Astrocyte (in vitro differentiated cells and primary cell): ENCODE measurements around the gene MOV10. TPM values are rescaled to one million over a fixed set of nuclear protein-coding genes. Genes with fewer than 3 reads are reported as not detected.

Experiments
- DNase-seq: peaks from one replicate; pipeline ENCODE4 v3.0.0-alpha.2; 2010; ENCODE audit warnings: low read depth
- FAIRE-seq: peaks from 2 replicates; lab custom pipeline; 2011; peaks lifted over from hg19 to GRCh38; lab: Jason Lieb, UNC
- H2AFZ ChIP-seq: 2 replicates; pipeline ENCODE4 v1.6.0; 2012; ENCODE audit warnings: low read depth, low read length, inconsistent platforms
- H3K27ac ChIP-seq: 2 replicates; pipeline ENCODE4 v1.5.1; 2011; ENCODE audit warnings: low read depth, low read length, inconsistent platforms
- H3K27me3 ChIP-seq: 2 replicates; pipeline ENCODE4 v1.6.0; 2011; ENCODE audit warnings: low read length, inconsistent platforms; ENCODE audit not compliant: insufficient read depth
- H3K36me3 ChIP-seq: 2 replicates; pipeline ENCODE4 v1.5.1; 2011; ENCODE audit warnings: low read length, inconsistent platforms; ENCODE audit not compliant: insufficient read depth
- H3K4me1 ChIP-seq: 2 replicates; pipeline ENCODE4 v1.5.1; 2011; ENCODE audit warnings: low read length, inconsistent platforms; ENCODE audit not compliant: insufficient read depth
- H3K4me2 ChIP-seq: 2 replicates; pipeline ENCODE4 v1.6.0; 2012; ENCODE audit warnings: low read length, inconsistent platforms
- H3K4me3 ChIP-seq: 2 replicates; pipeline ENCODE4 v1.5.1; 2011; ENCODE audit warnings: low read depth, mild to moderate bottlenecking, low read length, inconsistent platforms; ENCODE audit not compliant: insufficient read depth
- H3K79me2 ChIP-seq: 2 replicates; pipeline ENCODE4 v1.6.0; 2012; ENCODE audit warnings: mild to moderate bottlenecking, low read length, inconsistent platforms; ENCODE audit not compliant: insufficient read depth
- H3K9ac ChIP-seq: 2 replicates; pipeline ENCODE4 v1.6.0; 2012; ENCODE audit warnings: mild to moderate bottlenecking, low read length, inconsistent platforms
- H3K9me3 ChIP-seq: 2 replicates; pipeline ENCODE4 v1.5.1; 2012; ENCODE audit warnings: low read depth, mild to moderate bottlenecking, low read length, inconsistent platforms; ENCODE audit not compliant: insufficient read depth
- H4K20me1 ChIP-seq: 2 replicates; pipeline ENCODE4 v1.6.0; 2012; ENCODE audit warnings: low read length, inconsistent platforms; ENCODE audit not compliant: insufficient read depth
- H3K27ac Mint-ChIP-seq: one replicate; pipeline ENCODE4 v1.8.0; 2021; ENCODE audit warnings: mild to moderate bottlenecking, mixed read lengths; ENCODE audit not compliant: unreplicated experiment
- H3K27me3 Mint-ChIP-seq: one replicate; pipeline ENCODE4 v1.8.0; 2021; ENCODE audit warnings: low read depth, mixed read lengths; ENCODE audit not compliant: unreplicated experiment
- H3K36me3 Mint-ChIP-seq: one replicate; pipeline ENCODE4 v1.8.0; 2021; ENCODE audit warnings: low read depth, mixed read lengths; ENCODE audit not compliant: unreplicated experiment
- H3K4me1 Mint-ChIP-seq: one replicate; pipeline ENCODE4 v1.8.0; 2021; ENCODE audit warnings: low read depth, mixed read lengths; ENCODE audit not compliant: unreplicated experiment
- H3K4me3 Mint-ChIP-seq: one replicate; pipeline ENCODE4 v1.8.0; 2021; ENCODE audit warnings: mild to moderate bottlenecking, moderate library complexity, mixed read lengths; ENCODE audit not compliant: unreplicated experiment
- H3K9me3 Mint-ChIP-seq: one replicate; pipeline ENCODE4 v1.8.0; 2021; ENCODE audit warnings: mild to moderate bottlenecking, mixed read lengths; ENCODE audit not compliant: unreplicated experiment
- CTCF ChIP-seq: IDR thresholded peaks from 2 replicates; pipeline ENCODE4 v1.5.1; 2011; ENCODE audit warnings: low read depth, mild to moderate bottlenecking, inconsistent platforms, low read length, moderate library complexity; ENCODE audit not compliant: insufficient read depth
- EZH2 ChIP-seq: IDR thresholded peaks from 2 replicates; pipeline ENCODE4 v1.6.1; 2012; ENCODE audit warnings: mild to moderate bottlenecking, low read length, inconsistent platforms; ENCODE audit not compliant: insufficient read depth
- total RNA-seq: library from RNA; stranded (reverse); gene quantifications from 2 replicates; pipeline ENCODE4 v1.2.1, GENCODE V29; 2021

MOV10 gene
- total RNA-seq, 1 donor from 2014 or later = 121 TPM

DNA sequence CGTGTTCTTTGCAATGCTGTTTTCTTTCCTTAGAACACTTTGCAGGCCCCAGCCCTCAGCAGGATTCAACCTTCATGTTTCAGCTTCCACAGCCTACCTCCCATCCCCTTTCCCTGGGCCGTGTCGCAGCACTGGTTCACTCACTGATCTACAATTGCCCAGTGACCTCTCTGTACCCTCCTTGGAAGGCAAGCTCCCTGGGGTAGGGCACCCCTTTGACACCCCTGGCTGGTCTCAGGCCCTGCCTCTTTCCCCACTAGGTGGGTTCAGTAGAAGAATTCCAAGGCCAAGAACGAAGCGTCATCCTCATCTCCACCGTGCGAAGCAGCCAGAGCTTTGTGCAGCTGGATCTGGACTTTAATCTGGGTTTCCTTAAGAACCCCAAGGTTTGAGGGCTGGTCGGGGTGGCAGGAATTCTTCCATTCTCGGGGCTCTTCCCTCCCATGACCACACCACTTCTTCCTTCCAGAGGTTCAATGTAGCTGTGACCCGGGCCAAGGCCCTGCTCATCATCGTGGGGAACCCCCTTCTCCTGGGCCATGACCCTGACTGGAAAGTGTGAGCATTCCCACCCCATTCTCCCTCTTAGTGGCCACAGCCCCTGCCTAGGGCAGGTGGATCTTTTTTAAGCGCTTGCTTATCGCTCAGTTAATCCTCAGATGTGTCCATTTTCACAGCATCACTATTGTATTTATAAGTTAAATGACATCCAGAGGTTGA lies 25.1 kb downstream of the MOV10 start:
- FAIRE-seq = no peak
- H3K27me3 ChIP-seq = no peaks in the 10 kb centered on the region

GRCh38 chr1:112700290-112701226 lies 26.1 kb downstream of the MOV10 start:
- H3K79me2 ChIP-seq = peaks cover 37% of the 10 kb centered on the region
- Mint-ChIP-seq H3K4me1 (peaks cover 55% of the 10 kb centered on the region), H3K4me3 (peak overlapping the region; percentile 68), H3K36me3 (peaks cover 21% of the 10 kb centered on the region), H3K9me3 (no peaks in the 10 kb centered on the region), H3K27me3 (no peaks in the 10 kb centered on the region), H3K27ac (peak overlapping the region; percentile 96)
- no peaks in the 10 kb centered on the region for H3K9me3 ChIP-seq
- peak; percentile 90 for DNase-seq
- no peak for TF ChIP-seq EZH2
- TF ChIP-seq CTCF = no peak
- H3K4me2 ChIP-seq = peak overlapping the region; percentile 78
- H3K9ac ChIP-seq = peak overlapping the region; percentile 69
- peaks cover 55% of the 10 kb centered on the region for H3K4me1 ChIP-seq
- H3K36me3 ChIP-seq = peaks cover 25% of the 10 kb centered on the region
- H3K27ac ChIP-seq = peak overlapping the region; percentile 86
- FAIRE-seq = no peak
- H3K4me3 ChIP-seq = peak overlapping the region; percentile 11
- H3K27me3 ChIP-seq = no peaks in the 10 kb centered on the region
- peaks cover 35% of the 10 kb centered on the region for H4K20me1 ChIP-seq
- no peak overlapping the region for H2AFZ ChIP-seq

More for the DNA sequence above, 25.1 kb downstream of the MOV10 start:
- H3K9me3 ChIP-seq = no peaks in the 10 kb centered on the region
- H3K4me1 ChIP-seq = peaks cover 50% of the 10 kb centered on the region
- no peak overlapping the region for H3K4me3 ChIP-seq
- peaks cover 55% of the 10 kb centered on the region for H3K4me1 Mint-ChIP-seq
- H3K36me3 ChIP-seq = peaks cover 31% of the 10 kb centered on the region
- peak overlapping the region; percentile 69 for H3K9ac ChIP-seq
- DNase-seq = no peak
- TF ChIP-seq CTCF = no peak
- no peak for TF ChIP-seq EZH2
- H2AFZ ChIP-seq = no peak overlapping the region
- H3K79me2 ChIP-seq = peaks cover 27% of the 10 kb centered on the region
- peak overlapping the region; percentile 86 for H3K27ac ChIP-seq
- no peaks in the 10 kb centered on the region for H3K9me3 Mint-ChIP-seq
- peaks cover 25% of the 10 kb centered on the region for H3K36me3 Mint-ChIP-seq
- peak overlapping the region; percentile 2 for H3K4me3 Mint-ChIP-seq
- peak overlapping the region; percentile 96 for H3K27ac Mint-ChIP-seq
- peaks cover 26% of the 10 kb centered on the region for H4K20me1 ChIP-seq
- no peaks in the 10 kb centered on the region for H3K27me3 Mint-ChIP-seq
- peak overlapping the region; percentile 78 for H3K4me2 ChIP-seq
